ENCODE data around the gene POMT1.

Gene POMT1

DNA sequence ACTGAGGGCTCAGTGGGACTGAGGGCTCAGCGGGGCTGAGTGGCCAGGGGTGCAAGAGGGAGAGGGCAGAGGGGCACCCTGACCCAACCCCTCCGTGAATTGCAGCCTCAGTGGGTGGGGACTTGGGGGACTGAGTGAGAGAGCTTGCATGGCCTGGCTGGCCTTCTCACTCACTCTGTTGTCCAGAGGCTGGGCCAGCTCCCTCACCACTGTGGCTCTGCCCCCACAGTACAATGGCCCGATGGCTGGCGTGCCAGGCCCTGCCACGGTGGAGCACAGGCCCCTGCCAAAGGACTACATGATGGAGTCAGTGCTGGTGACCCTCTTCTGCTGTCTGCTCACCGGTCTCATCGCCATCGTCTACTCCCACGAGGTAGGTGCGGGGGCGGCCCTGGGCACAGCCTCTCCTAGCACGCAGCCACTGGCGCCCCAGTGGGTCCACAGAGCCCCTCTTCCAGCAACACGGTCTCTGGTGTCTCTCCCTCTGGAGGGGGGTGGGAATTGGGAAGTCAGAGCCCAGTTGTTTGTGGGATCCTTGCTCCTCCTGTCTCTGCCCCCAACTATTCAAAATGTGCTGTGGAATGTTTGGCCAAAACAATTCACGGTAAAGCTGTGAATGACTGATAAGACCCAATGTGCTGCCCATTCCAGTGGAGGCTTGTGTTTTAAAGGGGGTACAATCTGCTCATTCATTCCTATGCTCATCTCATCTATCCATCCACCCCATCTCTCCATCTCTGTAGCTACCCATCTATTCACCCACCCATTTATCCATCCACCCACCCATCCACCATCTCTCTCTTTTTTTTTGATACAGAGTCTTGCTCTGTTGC lies 53.3 kb downstream of the POMT1 start:
- no peak for DNase-seq

DNA sequence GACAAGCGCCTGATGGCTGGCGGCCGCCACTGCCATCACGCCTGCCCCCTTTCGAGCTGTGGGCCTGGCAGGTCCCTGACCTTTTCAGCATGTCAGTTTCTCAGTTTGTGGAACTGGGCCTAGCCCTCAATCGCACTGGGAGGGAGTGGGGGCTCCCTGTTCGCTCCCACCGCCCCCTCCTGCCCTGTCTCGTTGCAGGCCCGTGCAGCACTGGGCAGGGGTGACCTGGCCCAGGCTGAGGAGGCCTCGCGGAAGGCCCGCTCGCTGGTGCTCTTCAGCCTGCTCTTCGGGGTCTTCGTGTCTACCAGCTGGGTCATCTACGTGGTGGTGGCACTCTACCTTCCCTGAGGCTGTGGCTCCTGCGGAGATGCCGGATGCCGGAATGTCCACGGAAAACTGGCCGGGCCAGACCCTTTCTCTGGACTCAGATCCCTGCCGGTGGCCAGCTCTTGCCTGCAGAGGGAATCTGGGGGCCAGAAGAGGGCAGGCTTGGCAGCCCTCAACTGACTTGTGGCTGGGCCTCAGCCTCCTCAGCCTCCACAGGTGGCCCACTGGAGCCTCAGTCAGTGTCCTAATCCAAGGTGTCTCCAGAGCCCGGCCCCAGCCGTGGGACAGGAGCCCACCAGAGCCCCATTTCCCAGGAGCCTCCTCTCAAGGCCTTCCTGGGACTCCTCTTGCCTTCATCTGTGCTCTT lies 55.3 kb downstream of the POMT1 start:
- no peak for DNase-seq

DNA sequence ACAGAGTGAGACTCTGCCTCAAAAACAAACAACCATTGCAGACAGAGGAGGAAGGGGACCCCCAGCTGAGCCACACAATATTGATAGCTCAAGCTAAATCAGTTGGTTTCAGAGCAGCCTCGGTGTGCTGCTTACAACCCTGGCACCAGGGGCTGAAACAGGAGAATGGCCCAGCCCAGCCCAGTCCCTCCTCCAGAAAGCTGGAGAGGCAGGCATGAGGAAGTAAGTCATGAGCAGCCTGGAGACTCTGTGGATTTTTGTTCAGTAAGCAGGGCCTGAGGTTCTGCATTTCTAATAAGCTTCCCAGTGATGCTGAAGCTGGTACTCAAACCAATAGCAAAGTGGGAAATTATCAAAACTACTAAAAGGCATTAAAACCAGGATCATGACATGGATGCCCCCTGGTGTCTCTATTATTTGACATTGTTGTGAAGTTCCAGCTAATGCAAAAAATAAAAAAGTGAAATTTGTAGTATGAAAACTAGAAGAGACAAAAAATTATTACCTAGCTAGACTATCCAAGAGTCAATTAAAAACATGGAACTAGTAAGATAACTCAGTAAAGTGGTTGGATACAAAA lies 56.8 kb downstream of the POMT1 start:
- no peak for DNase-seq

DNA sequence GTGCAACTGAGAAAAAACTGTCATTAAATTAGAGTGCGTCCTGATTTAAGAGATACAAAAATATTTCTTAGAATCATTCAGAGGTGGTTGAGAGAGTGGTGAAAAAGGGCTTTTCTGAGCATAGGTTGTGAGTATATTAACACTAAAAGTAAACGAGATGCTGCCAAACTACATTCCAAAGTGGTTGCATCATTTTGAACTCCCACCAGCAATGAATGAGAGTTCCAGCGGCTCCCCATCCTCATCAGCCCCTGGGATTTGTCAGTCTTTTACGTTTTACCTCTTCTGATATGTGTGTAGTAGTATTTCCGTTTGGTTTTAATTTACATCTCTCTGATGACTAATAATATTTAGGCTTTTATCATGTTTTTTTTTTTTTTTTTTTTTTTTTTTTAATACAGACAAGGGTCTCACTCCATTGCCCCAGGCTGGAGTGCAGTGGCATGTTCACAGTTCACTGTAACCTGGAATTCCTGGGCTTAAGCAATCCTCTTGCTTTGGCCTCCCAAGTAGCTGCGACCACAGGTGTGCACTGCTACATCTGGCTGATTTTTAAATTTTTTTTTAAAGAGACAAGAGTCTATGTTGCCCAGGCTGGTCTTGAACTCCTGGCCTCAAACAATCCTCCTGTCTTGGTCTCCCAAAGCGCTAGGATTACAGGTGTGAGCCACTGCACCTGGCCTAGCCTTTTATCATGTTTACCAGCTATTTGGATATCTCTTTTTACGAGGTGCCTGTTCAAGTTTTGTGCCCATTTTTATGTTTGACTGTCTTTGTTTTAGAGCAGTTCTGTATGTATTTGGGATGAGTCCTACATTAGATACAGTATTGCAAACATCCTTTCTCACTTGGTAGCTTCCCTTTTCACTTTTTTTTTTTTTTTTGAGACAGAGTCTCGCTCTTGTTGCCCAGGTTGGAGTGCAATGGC lies 59.6 kb downstream of the POMT1 start:
- DNase-seq: no peak

DNA sequence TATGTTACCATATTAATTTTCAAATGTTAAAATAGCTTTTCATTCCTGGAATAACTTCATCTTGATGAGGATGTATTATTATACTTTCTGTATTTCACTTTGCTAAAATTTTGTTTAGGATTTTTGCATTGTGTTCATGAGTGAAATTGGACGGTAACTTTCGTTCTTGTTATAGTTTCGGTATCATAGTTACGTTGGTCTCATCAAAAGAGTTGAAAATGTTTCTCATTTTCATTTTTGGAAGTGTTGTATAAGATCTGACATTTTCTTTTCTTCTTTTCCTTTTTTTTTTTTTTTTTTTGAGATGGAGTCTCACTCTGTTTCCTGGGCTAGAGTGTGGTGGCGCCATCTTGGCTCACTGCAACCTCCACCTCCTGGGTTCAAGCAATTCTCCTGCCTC lies 62.7 kb downstream of the POMT1 start:
- DNase-seq: no peak

DNA sequence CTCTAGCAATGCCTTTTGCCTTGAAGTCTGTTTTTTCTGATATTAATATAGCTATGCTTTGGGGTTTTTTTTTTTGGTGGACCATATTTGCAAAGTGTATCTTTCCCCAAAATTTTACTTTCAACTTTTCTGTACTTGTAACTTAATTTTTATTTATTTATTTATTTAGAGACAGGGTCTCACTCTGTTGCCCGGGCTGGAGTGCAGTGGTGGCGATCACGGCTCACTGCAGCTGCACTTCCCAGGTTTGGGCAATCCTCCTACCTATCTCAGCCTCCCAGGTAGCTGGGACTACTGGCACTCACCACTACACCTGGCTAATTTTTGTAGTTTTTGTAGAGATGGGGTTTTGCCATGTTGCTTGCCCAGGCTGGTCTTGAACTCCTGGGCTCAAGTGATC lies 63.4 kb downstream of the POMT1 start:
- DNase-seq: no peak

DNA sequence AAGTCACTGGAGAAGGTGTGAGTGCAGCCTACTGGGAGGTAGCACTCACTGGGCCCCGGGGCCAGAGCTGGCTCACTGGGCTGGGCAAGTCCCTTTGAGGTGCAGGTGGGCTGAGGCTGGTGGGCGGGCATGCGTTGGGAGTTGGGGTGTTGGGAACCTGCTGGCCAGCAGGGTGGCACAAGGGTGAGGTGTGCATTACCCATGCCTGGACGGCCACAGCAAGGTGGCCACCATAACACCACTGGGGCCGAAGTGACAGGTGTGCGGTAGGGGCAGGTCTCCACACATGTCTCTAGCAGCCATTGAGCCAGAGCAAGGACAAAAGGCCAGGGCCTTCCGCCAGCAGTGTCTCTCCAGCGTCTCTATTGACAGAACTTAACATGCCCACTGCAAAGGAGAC lies 65.2 kb downstream of the POMT1 start:
- no peak for DNase-seq
